ENCODE data around the gene TXNRD1.
A peak's percentile ranks its signal among the peaks of the same experiment; 100 is the strongest.

The TXNRD1 gene

GRCh38 chr12:104352106-104352713 lies 136.6 kb downstream of the TXNRD1 start:
- DNase-seq: no peak

- no peak for DNase-seq
Observed at GRCh38 chr12:104353012-104353981, 137.7 kb downstream of the TXNRD1 start.

GRCh38 chr12:104354167-104354867 lies 138.7 kb downstream of the TXNRD1 start:
- DNase-seq: no peak

- no peak for DNase-seq
Observed at GRCh38 chr12:104354868-104355570, 139.4 kb downstream of the TXNRD1 start.

GRCh38 chr12:104355630-104356029 lies 140.1 kb downstream of the TXNRD1 start:
- no peak for DNase-seq

GRCh38 chr12:104356231-104357115 lies 140.9 kb downstream of the TXNRD1 start:
- DNase-seq: no peak

GRCh38 chr12:104357421-104357952 lies 141.9 kb downstream of the TXNRD1 start:
- DNase-seq: no peak

- peak; percentile 17 to 39 (median 32) for DNase-seq
Observed at GRCh38 chr12:104358353-104359003, 142.9 kb downstream of the TXNRD1 start.

- no peak for DNase-seq
Observed at GRCh38 chr12:104359216-104359615, 143.6 kb downstream of the TXNRD1 start.

GRCh38 chr12:104360157-104360556 lies 144.6 kb downstream of the TXNRD1 start:
- no peak for DNase-seq

GRCh38 chr12:104360983-104361707 lies 145.6 kb downstream of the TXNRD1 start:
- no peak for DNase-seq

GRCh38 chr12:104365921-104366410 lies 150.4 kb downstream of the TXNRD1 start:
- DNase-seq: no peak

- no peak for DNase-seq
Observed at GRCh38 chr12:104369708-104370107, 154.1 kb downstream of the TXNRD1 start.

GRCh38 chr12:104371043-104371870 lies 155.7 kb downstream of the TXNRD1 start:
- DNase-seq: no peak

GRCh38 chr12:104372061-104372720 lies 156.6 kb downstream of the TXNRD1 start:
- DNase-seq: peak in 1 of 4 experiments; percentile 9

GRCh38 chr12:104372721-104373335 lies 157.2 kb downstream of the TXNRD1 start:
- DNase-seq: no peak

- DNase-seq: no peak
Observed at GRCh38 chr12:104374071-104374470, 158.5 kb downstream of the TXNRD1 start.

GRCh38 chr12:104374806-104375205 lies 159.2 kb downstream of the TXNRD1 start:
- DNase-seq: no peak
